ENCODE measurements around the gene SRSF1. TPM values are rescaled to one million over a fixed set of nuclear protein-coding genes. Genes with fewer than 3 reads are reported as not detected.
A peak's percentile ranks its signal among the peaks of the same experiment; 100 is the strongest.
"Not testable (repeated sequence)": the region's sequence is repeated elsewhere in the genome, so short reads cannot be mapped to it uniquely, and the experiment has no call there.

Gene SRSF1
- total RNA-seq, 1 experiment from 2014 or later, result 462 TPM

DNA sequence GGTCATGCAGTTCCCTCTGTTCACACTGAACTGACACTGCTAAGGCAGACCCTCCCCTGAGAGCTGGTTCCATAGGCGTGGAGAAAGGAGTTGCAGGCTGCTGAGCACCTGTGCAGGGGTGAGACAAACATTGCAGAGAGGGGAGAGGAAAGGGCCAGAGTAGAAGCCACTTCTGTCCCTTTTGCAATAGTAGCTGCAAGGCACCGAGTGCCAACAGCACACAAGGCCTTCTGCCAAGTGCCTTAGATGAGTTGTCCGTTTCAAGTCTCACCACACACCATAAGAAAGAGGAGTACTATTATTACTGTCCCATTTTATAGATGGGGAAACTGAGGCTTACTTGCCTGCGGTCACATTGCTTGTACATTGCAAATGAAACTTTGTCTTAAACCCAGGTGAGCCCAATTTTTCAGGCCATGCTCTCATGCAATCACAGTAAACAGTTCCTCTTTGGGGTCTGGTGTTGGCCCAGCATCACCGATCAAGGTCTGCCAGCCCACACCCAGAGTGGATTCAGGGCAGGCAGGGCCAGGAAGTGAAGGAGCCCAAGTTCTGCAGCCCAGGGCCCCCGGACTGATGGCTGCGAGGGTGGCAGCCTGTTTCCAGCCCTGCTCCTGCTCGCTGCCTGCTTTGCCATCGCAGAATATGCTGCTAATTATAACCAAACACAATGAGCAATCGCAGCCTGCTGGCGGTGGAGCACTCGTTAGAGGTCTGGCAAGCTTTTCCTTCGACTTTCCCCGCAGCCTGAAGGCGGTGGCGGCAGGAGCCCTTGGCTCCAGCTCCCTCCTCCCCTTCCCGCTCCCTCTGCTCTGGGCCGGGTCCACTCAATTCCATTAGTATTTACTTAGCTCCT, 39.4 kb upstream of the SRSF1 start:
- Histone ChIP-seq H3K4ac (ENCODE audit: low read depth, low read length) (no peak overlapping the region), H3K23me2 (ENCODE audit: insufficient read length, low read depth, low read length, poor library complexity, severe bottlenecking) (peaks cover 3% of the 10 kb centered on the region), H3K14ac (ENCODE audit: insufficient read depth, low read length) (peak overlapping the region; percentile 48), H2AFZ (ENCODE audit: low read length) (peak overlapping the region; percentile 53), H3K18ac (ENCODE audit: insufficient read length, low read depth, low read length) (peak overlapping the region; percentile 47), H3K27me3 (ENCODE audit: insufficient read depth, low read length) (no peaks in the 10 kb centered on the region; the same call in 1 of the 2 replicates), H3K56ac (ENCODE audit: insufficient read length, low read depth, low read length) (no peak overlapping the region), H4K8ac (replicated peaks; ENCODE audit: insufficient read length, low read depth, low read length) (no peak overlapping the region), H2BK15ac (ENCODE audit: low read depth, low read length) (no peak overlapping the region), H2BK120ac (ENCODE audit: low read depth, low read length, poor library complexity, severe bottlenecking) (no peak overlapping the region), H3K9ac (ENCODE audit: extremely low read depth, insufficient read length, low read length) (no peak overlapping the region), H4K5ac (ENCODE audit: insufficient read length, low read depth, low read length) (peak overlapping the region; percentile 14), H2AK5ac (ENCODE audit: insufficient read length, low read length) (no peak overlapping the region), H3K27ac (ENCODE audit: insufficient read length, low read depth, low read length) (no peak overlapping the region), H3K79me2 (ENCODE audit: insufficient read depth, low read length) (no peaks in the 10 kb centered on the region), H2BK20ac (ENCODE audit: low read depth, low read length, poor library complexity, severe bottlenecking) (no peak overlapping the region), H3K9me3 (ENCODE audit: control insufficient read depth, low read depth, low read length) (no peaks in the 10 kb centered on the region), H3K4me1 (ENCODE audit: insufficient read depth, low read length) (0 out of 2 replicates have a peak, but pooled peaks cover 4% of the 10 kb centered on the region), H4K91ac (ENCODE audit: insufficient read length, low read depth, low read length) (no peak overlapping the region), H3K79me1 (ENCODE audit: insufficient read depth, low read depth, low read length, poor library complexity, severe bottlenecking) (no peaks in the 10 kb centered on the region), H2BK12ac (ENCODE audit: insufficient read length, low read depth, low read length) (no peak overlapping the region), H3T11ph (ENCODE audit: low read length) (no peak overlapping the region), H2BK5ac (ENCODE audit: insufficient read length, low read length) (no peak overlapping the region), H3K23ac (ENCODE audit: insufficient read length, low read depth, low read length) (no peak overlapping the region), H3K4me2 (ENCODE audit: insufficient read depth, insufficient read length, low read length) (peak overlapping the region; percentile 16), H4K20me1 (ENCODE audit: control insufficient read depth, insufficient read depth, insufficient read length) (no peaks in the 10 kb centered on the region)
- TF ChIP-seq, protein P1, sequence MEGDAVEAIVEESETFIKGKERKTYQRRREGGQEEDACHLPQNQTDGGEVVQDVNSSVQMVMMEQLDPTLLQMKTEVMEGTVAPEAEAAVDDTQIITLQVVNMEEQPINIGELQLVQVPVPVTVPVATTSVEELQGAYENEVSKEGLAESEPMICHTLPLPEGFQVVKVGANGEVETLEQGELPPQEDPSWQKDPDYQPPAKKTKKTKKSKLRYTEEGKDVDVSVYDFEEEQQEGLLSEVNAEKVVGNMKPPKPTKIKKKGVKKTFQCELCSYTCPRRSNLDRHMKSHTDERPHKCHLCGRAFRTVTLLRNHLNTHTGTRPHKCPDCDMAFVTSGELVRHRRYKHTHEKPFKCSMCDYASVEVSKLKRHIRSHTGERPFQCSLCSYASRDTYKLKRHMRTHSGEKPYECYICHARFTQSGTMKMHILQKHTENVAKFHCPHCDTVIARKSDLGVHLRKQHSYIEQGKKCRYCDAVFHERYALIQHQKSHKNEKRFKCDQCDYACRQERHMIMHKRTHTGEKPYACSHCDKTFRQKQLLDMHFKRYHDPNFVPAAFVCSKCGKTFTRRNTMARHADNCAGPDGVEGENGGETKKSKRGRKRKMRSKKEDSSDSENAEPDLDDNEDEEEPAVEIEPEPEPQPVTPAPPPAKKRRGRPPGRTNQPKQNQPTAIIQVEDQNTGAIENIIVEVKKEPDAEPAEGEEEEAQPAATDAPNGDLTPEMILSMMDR (conservative IDR thresholded peaks at IDR 0.05), result no peak
- Mint-ChIP-seq H3K4me1 (peaks cover 10 to 13% of the 10 kb centered on the region in 2 experiments), H3K27ac (no peak overlapping the region; a peak in 2 of 7 replicates), H3K4me3 (no peak overlapping the region), H3K36me3 (ENCODE audit: insufficient read depth in 1 of 3, low read depth in 3 of 3) (peaks cover 0 to 4% (median 0%) of the 10 kb centered on the region in 3 experiments; a peak in 2 of 7 replicates), H3K9me3 (peaks cover 6 to 7% of the 10 kb centered on the region in 2 experiments; a peak in 4 of 5 replicates), H3K27me3 (ENCODE audit: low read depth) (peaks cover 15% of the 10 kb centered on the region)
- WGBS (ENCODE audit: extremely low coverage, insufficient read length, low lambda C conversion rate), result no CpG with 5 or more reads among the region's 18 CpGs
- DNase-seq, result peak; percentile 66

DNA sequence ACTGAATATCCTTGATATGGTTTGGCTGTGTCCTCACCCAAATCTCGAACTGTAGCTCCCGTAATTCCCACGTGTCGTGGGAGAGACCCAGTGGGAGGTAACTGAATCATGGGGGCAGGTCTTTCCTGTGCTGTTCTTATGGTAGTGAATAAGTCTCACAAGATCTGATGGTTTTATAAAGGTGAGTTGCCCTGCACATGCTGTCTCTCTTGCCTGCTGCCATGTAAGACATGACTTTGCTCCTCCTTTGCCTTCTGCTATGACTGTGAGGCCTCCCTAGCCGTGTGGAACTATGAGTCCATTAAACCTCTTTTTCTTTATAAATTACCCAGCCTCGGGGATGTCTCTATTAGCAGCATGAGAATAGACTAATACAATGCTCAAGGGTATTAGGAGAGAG, 37.2 kb upstream of the SRSF1 start:
- not testable (repeated sequence) for H3K56ac ChIP-seq (ENCODE audit: insufficient read length, low read depth, low read length); H3K36me3 Mint-ChIP-seq (ENCODE audit: insufficient read depth in 1 of 3, low read depth in 3 of 3); H3K27ac ChIP-seq (ENCODE audit: insufficient read length, low read depth, low read length); H3K9me3 Mint-ChIP-seq; H3K23me2 ChIP-seq (ENCODE audit: insufficient read length, low read depth, low read length, poor library complexity, severe bottlenecking); H2BK5ac ChIP-seq (ENCODE audit: insufficient read length, low read length); H3K4me1 ChIP-seq (ENCODE audit: insufficient read depth, low read length); H3K79me2 ChIP-seq (ENCODE audit: insufficient read depth, low read length); H3K27me3 ChIP-seq (ENCODE audit: insufficient read depth, low read length); H4K91ac ChIP-seq (ENCODE audit: insufficient read length, low read depth, low read length); H3K4ac ChIP-seq (ENCODE audit: low read depth, low read length); H3K9ac ChIP-seq (ENCODE audit: extremely low read depth, insufficient read length, low read length); DNase-seq; H3K9me3 ChIP-seq (ENCODE audit: control insufficient read depth, low read depth, low read length); H3K4me2 ChIP-seq (ENCODE audit: insufficient read depth, insufficient read length, low read length); H4K20me1 ChIP-seq (ENCODE audit: control insufficient read depth, insufficient read depth, insufficient read length); H3K18ac ChIP-seq (ENCODE audit: insufficient read length, low read depth, low read length); H3T11ph ChIP-seq (ENCODE audit: low read length); H2BK12ac ChIP-seq (ENCODE audit: insufficient read length, low read depth, low read length); H2AFZ ChIP-seq (ENCODE audit: low read length); H3K23ac ChIP-seq (ENCODE audit: insufficient read length, low read depth, low read length); H4K8ac ChIP-seq (replicated peaks; ENCODE audit: insufficient read length, low read depth, low read length); H2BK120ac ChIP-seq (ENCODE audit: low read depth, low read length, poor library complexity, severe bottlenecking); H3K79me1 ChIP-seq (ENCODE audit: insufficient read depth, low read depth, low read length, poor library complexity, severe bottlenecking); H4K5ac ChIP-seq (ENCODE audit: insufficient read length, low read depth, low read length); H3K4me3 Mint-ChIP-seq; H3K27ac Mint-ChIP-seq; H2BK20ac ChIP-seq (ENCODE audit: low read depth, low read length, poor library complexity, severe bottlenecking); H2AK5ac ChIP-seq (ENCODE audit: insufficient read length, low read length); H2BK15ac ChIP-seq (ENCODE audit: low read depth, low read length); H3K14ac ChIP-seq (ENCODE audit: insufficient read depth, low read length)
- peaks cover 16% of the 10 kb centered on the region for H3K27me3 Mint-ChIP-seq (ENCODE audit: low read depth)
- peaks cover 16 to 17% of the 10 kb centered on the region in 2 experiments for H3K4me1 Mint-ChIP-seq
- no CpG with 5 or more reads among the region's 6 CpGs for WGBS (ENCODE audit: extremely low coverage, insufficient read length, low lambda C conversion rate)

All from H9 (cell line).